GM21367 (cell line): ENCODE data around the gene ZBED4.
"Not testable (repeated sequence)": the region's sequence is repeated elsewhere in the genome, so short reads cannot be mapped to it uniquely, and the experiment has no call there.

Experiments
- ATAC-seq: cut with Tn5 transposase; IDR thresholded peaks from one replicate; pipeline ENCODE4 v1.9.1; 2021; ENCODE audit not compliant: unreplicated experiment

The ZBED4 gene

DNA sequence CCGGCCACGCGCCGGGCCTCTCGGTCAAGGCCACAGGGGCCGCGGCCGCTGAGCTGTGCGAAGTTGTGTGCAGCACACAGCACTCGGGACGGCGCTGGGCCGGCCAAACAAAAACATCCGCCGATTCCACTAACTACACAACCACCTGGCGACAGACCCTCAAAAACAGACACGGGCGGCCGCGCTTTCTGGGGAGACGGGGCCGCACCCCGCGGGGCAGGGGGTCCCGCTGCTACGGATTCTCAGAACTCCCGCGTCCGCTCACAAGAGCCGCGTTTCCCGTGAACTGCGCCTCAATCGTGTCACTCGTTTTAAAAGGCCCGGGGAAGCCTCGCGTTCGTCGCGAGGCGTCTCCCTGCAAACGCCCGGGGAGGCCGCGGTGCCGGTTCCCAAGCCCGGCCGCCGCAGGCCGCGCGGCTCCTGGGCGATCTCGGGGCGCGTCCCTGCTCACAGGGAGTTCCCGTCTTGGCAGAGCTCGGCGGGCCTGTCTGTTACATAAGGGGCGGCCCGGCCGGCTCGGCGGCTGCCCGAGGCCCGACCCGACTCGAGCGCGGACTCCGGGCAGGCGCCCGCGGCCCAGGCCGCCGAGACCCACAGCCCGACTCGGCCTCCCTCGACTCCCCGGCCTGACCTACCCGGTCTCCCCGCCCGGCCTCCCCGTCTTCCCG is 26.9 kb upstream of the ZBED4 start:
- ATAC-seq = no peak

DNA sequence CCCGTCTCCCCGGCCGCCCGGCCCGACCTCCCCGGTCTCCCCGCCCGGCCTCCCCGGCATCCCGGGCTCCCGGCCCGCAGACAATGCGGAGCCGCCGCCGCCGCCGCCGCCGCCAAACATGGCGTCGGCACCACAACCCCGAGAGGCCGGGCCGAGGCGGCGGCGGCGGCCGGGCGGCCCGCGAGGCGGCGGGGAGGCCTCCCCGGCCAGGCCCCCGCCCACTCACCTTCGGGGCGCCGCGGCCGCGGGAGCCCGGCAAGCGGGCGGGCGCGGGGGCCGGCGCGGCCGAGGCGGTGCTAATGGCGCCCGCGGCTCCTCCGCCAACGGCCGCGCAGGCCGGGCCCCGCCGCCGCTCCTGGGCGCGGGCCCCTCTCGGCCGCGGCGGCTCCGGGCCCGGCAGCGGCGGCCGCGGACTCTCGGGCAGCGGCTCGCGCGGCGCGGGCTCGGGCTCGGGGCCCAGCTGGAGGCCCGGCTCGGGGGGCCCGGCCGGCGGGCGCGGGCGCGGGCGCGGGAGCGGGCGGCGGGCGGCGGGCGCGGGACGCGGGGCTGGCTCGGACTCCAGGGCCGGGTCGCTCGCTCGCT is 26.3 kb upstream of the ZBED4 start:
- ATAC-seq = no peak

DNA sequence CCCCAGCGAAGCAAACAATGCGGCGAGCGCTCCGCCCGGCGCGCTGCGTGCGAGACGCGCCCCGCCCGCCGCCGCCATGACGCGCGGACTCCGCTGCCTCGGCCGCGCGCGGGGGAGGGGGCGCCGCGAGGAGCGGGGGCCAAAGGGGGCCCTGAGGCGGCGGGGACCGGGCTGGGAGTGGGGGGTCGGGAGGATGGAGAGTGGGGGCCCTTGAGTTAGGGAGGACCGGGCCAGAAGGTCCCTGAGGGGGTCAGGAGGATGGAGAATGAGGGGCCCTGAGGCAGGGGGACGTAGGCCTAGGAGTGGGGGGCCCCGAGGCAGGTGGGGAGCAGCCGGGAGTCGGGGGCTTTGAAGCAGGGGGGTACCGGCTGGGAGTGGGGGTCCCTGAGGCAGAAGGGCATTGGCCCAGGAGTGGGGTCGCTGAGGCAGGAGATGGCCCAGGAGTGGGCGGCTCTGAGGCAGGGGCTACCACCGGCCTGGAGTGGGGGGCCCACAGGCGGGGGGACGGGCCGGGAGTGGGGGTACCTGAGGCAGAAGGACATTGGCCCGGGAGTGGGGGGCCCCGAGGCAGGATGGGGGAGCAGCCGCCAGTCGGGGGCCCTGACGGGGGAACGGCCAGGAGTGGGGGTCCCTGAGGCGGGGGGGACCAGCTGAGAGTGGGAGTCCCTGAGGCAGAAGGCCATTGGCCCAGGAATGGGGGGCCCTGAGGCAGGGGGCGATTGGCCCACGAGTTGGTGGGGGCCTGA is 25.6 kb upstream of the ZBED4 start, which contains the start of gene BRD1:
Gene BRD1 (minus strand): TSS at position 21 of the 746 bp plus-strand sequence. CDS start 3,556 bp downstream, outside the sequence.
- ATAC-seq = no peak

DNA sequence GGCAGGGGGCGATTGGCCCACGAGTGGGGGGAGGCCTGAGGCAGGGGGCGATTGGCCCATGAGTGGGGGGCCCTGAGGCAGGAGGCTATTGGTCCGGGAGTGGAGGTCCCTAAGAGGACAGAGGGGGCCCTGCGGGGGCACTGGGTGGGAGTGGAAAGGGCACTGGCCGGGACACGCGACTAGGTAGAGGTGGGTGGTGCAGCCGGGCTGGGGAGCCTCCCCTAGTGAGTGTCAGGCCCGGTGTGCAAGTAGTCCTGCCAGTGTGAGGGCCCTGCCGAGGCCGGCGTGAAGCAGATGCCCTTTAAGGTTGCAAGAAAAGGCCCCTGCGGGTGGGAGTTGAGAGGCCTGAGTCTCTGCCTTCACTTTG is 25.1 kb upstream of the ZBED4 start:
- ATAC-seq = no peak

DNA sequence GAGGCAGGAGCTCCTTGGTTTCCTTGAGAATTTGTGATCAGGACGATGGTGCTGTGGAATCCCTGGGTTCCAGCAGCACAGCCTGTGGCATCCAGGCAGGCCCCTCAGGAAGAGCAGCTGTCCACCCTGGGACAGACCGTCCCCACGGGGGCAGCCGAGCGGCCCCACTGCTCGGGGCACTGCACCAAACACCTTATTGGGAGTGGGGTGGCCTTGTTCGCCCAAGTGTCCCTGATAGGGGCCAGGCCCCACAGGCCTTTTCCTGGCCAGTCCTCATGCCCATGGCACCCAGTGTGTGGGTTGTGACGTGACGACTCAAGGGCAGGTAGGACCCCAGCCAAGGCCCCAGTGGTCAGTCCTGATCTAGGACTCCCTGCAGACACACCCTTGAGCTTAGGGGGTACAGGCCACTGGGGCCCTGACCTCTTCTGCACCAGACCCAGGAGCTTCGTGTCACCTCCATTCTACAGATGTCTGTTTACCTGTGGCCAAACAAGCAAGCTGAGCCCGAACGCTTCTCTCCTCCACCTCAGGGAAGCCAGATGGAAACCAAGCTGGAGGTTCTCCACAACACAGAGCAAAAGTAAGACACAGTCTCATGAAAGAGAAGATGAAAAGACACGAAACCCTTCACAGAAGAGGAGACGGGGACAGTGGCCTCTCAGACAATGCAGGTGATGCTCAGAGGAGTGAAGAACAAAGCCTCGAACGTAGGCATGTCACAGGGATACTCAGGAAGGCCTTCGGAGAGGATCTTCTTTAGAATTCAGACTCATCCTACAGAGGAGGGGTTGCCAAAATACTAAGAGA is 24.4 kb upstream of the ZBED4 start:
- ATAC-seq = no peak

DNA sequence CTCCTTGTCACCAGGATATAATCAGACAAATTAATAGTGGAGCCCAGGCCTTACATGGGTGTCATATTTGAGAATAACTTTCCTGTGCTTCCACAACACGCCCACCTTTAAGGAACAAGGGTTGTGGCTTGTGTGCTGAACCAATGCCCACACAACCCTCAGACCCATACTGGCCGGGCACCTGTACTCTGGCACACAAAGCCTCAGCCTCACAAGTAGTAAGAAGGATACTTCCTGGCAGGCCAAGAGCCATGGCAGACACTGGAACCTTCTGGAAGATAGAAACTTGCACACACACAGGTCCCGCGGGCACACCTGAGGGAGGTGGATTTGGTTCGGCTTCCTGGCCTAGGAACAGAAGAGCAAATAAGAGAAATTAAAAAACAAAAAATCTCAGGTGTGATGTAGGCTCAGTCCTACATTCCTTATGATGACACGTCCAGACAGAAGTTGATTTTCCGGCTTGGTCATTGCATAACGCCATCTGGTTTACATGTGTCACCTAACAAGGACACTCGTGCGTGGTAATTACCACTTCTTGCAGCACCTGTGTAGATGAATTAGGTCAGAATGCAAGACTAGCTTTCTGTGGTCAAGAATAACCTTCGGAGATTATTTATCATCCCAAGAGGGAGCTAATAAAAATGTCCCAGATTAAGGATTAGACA is 20.2 kb upstream of the ZBED4 start:
- no peak for ATAC-seq

DNA sequence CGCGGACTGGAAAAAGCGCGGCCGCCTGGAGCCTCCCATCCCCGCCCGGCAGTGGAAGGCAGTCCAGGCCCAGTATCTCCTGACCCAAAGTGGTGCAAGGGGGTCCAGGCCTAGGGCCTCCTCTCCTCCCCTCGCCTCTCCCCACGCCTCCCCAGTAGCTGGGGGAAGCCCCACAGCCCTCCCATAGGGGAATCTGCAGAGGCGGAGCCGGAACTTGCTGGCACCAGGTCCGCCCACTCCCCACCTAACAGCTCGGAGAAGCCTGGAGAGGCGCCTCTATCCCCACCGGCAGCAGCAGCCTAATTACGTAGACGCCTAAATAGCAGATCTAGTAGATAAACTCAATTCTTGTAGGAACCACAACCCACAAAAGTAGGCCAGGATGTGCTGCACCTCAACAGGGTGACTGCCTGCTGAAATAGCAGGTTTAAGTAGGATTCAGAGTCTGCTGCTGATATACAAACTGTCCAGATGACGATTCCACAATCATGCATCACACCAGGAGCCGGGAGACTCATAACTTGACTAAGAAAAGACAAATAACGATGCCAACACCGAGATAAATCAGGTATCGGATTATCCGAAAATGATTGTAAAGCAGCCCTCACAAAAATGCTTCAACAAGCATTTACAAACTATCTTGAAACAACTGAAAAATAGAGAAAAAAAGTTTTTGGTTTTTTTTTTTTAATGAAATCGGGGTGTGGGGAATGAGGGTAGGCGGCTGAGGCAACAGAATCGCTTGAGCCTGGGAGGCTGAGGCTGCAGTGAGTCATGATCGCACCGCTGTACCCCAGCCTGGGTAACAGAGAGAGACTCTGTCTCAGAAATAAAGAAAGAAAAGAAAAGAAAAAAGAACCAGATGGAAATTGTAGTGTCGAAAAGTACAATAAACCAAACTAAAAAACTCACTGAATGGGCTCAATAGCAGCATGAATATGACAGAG is 14.6 kb upstream of the ZBED4 start:
- ATAC-seq = no peak

DNA sequence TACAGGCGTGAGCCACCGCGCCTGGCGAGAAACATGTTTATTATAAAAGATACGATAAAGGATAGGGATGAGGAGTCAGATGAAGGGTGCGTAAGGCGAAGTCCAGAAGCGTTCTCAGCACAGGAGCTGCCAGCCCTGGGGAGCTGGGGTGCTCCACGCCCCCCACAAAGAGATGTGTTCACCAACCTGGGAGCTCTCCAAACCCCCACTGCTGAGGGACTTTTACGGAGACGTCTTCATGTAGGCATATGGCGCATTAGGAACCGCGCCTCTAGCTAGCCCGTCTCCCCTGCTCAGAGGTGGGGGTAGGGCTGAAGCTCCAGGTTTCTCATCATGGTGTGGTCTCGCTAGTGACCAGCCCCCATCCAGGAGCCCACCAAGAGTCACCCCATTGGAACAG is 8.4 kb upstream of the ZBED4 start:
- no peak for ATAC-seq

DNA sequence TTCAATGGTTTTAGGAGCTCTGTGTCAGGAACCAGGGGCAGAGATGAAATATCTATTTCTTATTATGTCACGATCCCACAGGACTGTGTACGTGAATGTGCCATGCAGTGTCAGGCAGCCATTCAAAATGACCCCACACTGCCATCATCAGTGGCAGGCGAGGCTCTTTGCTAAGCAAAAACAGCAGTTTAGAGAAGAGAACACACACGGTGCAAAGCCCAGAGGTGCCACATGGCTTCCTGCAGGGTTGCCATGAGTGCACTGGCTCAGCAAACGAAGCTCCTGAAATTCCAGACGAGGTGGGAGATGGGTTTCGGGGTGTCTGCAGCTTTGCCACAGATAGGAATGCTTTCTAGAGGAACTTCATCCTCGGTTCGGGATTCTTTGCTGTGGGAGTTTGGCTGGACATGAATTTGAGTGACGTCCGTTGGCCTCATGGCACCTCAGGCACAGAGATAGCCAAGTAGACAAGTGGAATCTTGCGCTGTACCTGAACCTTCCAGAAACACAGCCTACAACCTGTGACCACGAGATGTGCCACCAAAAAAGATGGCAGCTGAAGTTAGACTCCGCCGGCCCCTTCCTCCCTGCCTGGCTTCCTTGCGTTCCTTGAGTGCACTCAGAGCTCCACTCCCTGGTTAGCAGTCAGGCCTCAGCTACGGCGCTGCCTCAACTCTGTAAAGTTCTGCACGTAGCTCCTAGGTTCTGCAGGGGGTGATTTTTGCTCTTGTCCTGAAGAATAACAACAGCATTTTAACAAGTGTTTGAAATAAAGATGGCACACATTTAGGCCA is 7.8 kb upstream of the ZBED4 start:
- no peak for ATAC-seq

DNA sequence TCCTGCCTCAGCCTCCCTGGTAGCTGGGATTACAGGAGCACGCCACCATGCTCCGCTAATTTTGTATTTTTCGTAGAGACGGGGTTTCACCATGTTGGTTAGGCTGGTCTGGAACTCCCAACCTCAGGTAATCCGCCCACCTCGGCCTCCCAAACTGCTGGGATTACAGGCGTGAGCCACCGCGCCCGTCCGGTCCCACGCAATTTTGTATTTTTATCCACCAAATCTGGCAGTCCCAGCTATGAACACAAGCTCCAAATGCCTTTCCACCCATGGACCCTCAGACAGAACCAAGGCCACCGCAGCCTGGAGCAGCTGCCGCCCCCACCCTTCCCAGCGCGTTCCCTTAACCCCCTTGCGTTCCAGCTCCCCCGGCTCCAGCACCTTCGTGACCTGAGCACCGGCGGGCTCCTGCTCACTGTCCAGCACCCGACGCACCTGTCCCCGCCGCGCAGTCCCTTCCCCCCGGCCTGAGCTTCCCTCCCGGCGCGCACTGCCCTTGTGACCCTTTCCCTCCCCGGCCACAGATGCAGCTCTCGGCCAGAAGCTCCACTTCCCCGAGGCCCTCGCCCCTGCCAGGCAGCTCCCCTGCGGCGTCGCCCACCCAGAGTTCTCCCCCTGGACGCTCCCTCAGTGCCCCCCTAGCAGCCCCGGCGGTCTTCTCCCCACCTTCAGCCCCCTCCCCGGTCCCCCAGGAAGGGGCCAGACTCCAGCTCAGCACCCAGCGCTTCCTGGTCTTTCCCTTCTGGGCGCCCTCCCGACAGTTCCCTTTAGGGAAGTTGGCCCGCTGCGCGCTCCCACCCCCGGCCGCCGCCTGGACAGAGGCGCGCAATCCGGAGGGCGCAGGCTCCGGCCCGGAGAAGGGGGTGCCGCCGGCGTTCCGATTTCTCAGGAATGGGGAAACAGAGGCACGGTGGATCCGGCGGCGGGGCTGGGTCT is 5.6 kb upstream of the ZBED4 start:
- no peak for ATAC-seq

DNA sequence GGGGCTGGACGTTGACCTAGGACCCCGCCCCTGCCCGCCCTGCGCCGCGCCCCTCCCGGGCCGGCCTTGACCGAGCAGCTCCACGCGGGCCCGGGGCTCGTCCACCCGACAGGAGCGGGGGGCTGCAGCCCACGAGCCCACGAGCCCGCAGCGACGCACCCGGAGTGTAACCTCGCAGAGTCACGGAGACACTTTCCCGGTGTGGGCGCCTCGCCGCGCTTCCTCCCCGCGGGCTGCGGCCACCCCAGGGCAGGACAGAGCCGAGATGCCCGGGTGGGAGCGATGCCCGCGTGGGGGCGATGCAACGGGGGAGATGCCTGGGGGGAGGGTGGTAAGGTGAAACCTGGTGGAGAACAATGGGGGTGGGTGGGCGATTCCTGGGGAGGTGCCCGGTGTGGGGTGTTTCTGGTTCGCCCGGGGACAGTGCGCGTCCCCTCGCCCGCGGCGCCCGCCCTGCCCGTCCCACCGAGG is 4.9 kb upstream of the ZBED4 start:
- no peak for ATAC-seq

DNA sequence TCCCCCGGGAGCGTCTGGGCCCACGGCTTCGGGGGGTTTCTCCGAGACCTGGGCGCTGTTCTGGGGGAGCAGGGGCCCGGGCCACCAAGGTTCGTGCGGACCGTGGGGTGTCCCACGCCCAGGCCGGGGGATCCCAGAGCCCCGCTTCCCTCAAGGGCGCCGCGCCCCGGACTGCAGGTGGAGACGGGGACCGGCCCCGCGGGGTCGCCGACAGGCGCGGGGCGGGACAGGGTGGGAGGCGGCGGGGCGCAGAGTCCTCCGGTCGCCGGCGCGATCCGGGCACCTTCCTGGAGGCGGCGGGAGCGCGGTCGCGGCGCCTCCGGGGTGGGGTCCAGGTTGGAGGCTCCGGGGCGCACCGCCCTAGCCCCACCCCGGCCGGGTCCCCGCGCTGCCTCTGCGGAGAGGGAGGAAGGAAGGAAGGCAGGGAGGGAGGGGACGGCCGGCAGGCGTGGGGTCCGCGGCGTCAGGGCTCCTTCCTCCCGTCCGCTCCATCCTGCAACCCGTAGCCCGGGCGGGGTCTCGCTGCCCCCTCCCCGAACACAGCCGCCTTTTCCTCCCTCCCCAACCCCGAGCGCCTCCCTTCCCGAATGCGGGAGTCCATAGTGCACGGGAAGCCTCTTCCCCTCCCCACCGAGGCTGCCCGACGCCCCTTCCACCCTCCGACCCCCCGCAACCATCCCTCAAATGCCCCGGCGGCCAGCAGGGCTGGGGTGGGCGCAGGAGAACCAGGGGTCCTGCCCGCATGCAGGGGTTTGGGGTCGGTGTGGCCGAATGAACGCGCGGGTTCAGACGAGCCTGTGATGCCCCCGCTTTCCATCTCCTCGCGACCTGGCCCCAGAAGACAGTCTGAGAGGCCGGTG is 4.3 kb upstream of the ZBED4 start:
- no peak for ATAC-seq

DNA sequence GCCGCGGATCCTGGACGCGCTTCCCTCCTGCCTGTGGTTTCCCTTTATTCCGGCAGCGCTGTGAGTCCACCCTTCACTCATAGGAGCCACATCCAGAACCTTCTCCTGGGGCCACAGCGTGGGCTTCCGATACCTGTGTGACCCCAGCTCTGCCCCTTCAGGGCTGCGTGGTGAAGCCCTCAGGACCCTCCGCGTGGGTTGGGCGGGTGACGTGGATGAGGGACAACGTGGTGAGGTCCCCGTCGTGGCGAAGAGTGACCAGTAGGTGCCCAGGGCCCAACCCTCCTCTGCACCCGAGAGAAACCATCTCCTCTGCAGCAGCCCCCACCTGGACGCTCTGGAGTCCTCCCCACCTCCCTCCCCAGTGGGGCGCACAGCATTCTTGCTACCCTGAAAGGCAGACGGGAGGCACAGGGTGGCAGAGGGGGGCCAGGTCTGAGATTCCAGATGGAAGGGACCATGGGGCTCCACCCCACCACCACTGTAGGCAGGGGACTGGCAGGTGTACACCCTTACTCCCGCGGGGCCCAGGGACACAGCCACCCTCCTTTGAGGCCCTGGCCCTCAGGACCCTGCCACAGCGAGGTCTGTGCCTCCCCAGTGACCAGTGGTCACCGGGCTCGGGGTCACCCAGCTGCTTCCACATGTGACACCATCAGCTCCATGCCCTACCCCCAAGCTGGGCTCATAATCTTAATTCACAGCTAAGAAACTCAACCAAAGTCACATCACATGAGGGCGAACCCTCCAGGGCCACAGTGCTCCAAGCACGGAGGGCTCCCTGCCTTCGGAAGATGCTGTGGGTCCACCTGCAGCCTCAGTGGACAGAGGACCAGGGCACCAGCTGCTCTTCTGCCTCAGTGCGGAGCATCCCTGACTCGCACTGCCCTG is 3.4 kb upstream of the ZBED4 start:
- ATAC-seq = no peak

DNA sequence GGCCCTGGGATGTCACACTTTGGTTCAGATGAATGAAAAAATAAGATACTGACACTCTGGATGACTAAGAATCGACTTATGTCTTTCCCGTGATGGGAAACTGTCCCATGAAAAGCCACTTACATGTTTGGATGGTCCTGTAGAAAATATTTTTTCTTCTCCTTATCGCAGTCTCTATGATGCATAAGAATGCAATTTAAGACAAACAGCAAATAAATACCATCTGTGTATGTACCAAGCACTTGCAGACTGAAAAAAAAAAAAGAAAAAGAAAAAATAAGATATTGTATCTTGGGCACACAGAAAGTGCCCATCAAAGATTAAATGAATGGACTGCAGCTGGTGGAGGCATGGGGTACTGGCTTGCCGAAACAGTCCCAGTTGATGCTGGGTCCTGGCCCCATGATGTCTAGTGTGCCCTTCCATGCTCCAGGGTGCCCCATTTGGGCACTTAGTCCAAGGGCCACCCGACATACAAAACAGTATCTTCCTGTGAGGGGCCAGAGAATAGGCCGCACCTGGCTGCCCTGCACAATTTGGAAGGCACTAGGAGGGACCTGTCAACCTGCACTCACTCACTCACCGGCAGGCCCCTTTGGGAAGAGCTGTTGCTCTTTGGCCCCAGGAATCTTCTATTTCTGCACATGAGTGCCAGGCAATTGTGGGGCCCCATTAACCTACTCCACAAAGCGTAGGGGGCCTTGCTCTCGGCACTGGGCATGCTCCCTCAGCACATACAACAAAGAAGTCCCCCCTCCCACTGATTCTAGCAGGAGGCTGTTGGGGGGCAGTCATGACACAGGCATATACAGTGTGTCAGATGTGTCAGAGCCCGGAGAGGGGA is 2.5 kb upstream of the ZBED4 start:
- no peak for ATAC-seq

DNA sequence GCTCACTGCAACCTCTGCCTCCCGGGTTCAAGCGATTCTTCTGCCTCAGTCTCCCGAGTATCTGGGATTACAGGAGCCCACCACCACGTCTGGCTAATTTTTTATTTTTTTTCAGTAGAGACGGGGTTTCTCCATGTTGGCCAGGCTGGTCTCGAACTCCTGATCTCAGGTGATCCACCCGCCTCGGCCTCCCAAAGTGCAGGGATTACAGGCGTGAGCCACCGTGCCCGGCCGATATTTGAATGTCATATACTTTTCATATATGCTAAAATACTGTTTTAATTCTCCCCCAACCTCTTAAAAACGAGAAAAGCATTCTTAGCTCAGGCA is 1.1 kb upstream of the ZBED4 start:
- ATAC-seq = not testable (repeated sequence)
